HG03354 (cell line): ENCODE data around the gene KCNK1.

Source experiments
- ATAC-seq: cut with Tn5 transposase; IDR thresholded peaks from one replicate; pipeline ENCODE4 v1.9.1; 2021; ENCODE audit warnings: mild to moderate bottlenecking; ENCODE audit not compliant: unreplicated experiment, poor library complexity, severe bottlenecking

The KCNK1 gene

GRCh38 chr1:233613252-233614172 lies at the start of gene KCNK1:
TSS of gene KCNK1 (plus strand) at chr1:233614106. CDS start at chr1:233614172, 66 bp downstream.
- ATAC-seq, result peak; percentile 16

- ATAC-seq, result no peak
Observed at GRCh38 chr1:233565313-233565712, 48.6 kb upstream of the KCNK1 start.

- ATAC-seq, result no peak
Observed at GRCh38 chr1:233566886-233567285, 47.0 kb upstream of the KCNK1 start.

- ATAC-seq, result no peak
Observed at GRCh38 chr1:233569636-233570035, 44.3 kb upstream of the KCNK1 start.

- ATAC-seq, result no peak
Observed at GRCh38 chr1:233570216-233570615, 43.7 kb upstream of the KCNK1 start.

- ATAC-seq, result no peak
Observed at GRCh38 chr1:233570706-233571105, 43.2 kb upstream of the KCNK1 start.

GRCh38 chr1:233572896-233573295 lies 41.0 kb upstream of the KCNK1 start:
- ATAC-seq, result no peak

GRCh38 chr1:233575450-233575849 lies 38.5 kb upstream of the KCNK1 start:
- no peak for ATAC-seq

- no peak for ATAC-seq
Observed at GRCh38 chr1:233582439-233582838, 31.5 kb upstream of the KCNK1 start.

- no peak for ATAC-seq
Observed at GRCh38 chr1:233584376-233584775, 29.5 kb upstream of the KCNK1 start.

- no peak for ATAC-seq
Observed at GRCh38 chr1:233584931-233585330, 29.0 kb upstream of the KCNK1 start.

- ATAC-seq, result no peak
Observed at GRCh38 chr1:233586301-233586700, 27.6 kb upstream of the KCNK1 start.

- no peak for ATAC-seq
Observed at GRCh38 chr1:233587196-233587595, 26.7 kb upstream of the KCNK1 start.

- ATAC-seq, result no peak
Observed at GRCh38 chr1:233587958-233588799, 25.7 kb upstream of the KCNK1 start.

- ATAC-seq, result no peak
Observed at GRCh38 chr1:233597489-233597901, 16.4 kb upstream of the KCNK1 start.

GRCh38 chr1:233598891-233599541 lies 14.9 kb upstream of the KCNK1 start:
- ATAC-seq, result peak; percentile 85

- ATAC-seq, result peak; percentile 49
Observed at GRCh38 chr1:233599542-233600073, 14.3 kb upstream of the KCNK1 start.

- ATAC-seq, result no peak
Observed at GRCh38 chr1:233600488-233600887, 13.4 kb upstream of the KCNK1 start.

- no peak for ATAC-seq
Observed at GRCh38 chr1:233603478-233603877, 10.4 kb upstream of the KCNK1 start.

GRCh38 chr1:233605205-233605604 lies 8.7 kb upstream of the KCNK1 start:
- no peak for ATAC-seq
